ENCODE results near the gene IL1R2. TPM values are rescaled to one million over a fixed set of nuclear protein-coding genes. Genes with fewer than 3 reads are reported as not detected.

IL1R2 gene
- total RNA-seq, 1 experiment from 2014 or later = not detected

GRCh38 chr2:102021779-102022178, 30.0 kb downstream of the IL1R2 start:
- ChIA-PET POLR2A (ENCODE audit: low non-redundant PET) (no interaction called here), CTCF (no interaction called here)
- intact Hi-C loops (cut with micrococcal nuclease; ENCODE audit: unreplicated experiment) = loop anchor here (5.0 to 10.0 kb wide), 3 partner anchors 146 to 426 kb away; partner anchors contain the start of gene IL18R1
- Histone ChIP-seq H3K27me3 (replicated peaks; ENCODE audit: insufficient read depth, low read depth, low read length, poor library complexity) (no peaks in the 10 kb centered on the region), H3K4me1 (ENCODE audit: insufficient read depth, low read length, poor library complexity, severe bottlenecking) (no peaks in the 10 kb centered on the region), H3K4me3 (ENCODE audit: low read depth, low read length, poor library complexity, severe bottlenecking) (no peak overlapping the region), H3K9me3 (ENCODE audit: low read depth, low read length, poor library complexity, severe bottlenecking) (no peaks in the 10 kb centered on the region), H3K27ac (ENCODE audit: low read depth, low read length, poor library complexity, severe bottlenecking) (no peak overlapping the region), H3K36me3 (ENCODE audit: insufficient read depth, low read length, poor library complexity, severe bottlenecking) (no peaks in the 10 kb centered on the region)
- TF ChIP-seq EZH2 (IDR thresholded peaks at IDR 0.05; ENCODE audit: borderline replicate concordance, low read depth, low read length, poor library complexity, severe bottlenecking) (no peak), CTCF (conservative IDR thresholded peaks at IDR 0.05; ENCODE audit: low read depth, low read length) (no peak)
- BruUV-seq (replicated peaks) = no TSS peak
- no peak for DNase-seq (ENCODE audit: low spot score)

GRCh38 chr2:102022884-102023539, 31.3 kb downstream of the IL1R2 start:
- DNase-seq (ENCODE audit: low spot score) = no peak
- no peak overlapping the region for H3K27ac ChIP-seq (ENCODE audit: low read depth, low read length, poor library complexity, severe bottlenecking)
- TF ChIP-seq CTCF (conservative IDR thresholded peaks at IDR 0.05; ENCODE audit: low read depth, low read length) (no peak), EZH2 (IDR thresholded peaks at IDR 0.05; ENCODE audit: borderline replicate concordance, low read depth, low read length, poor library complexity, severe bottlenecking) (no peak)
- ChIA-PET POLR2A (ENCODE audit: low non-redundant PET) (no interaction called here), CTCF (no interaction called here)
- no peaks in the 10 kb centered on the region for H3K27me3 ChIP-seq (replicated peaks; ENCODE audit: insufficient read depth, low read depth, low read length, poor library complexity)
- H3K9me3 ChIP-seq (ENCODE audit: low read depth, low read length, poor library complexity, severe bottlenecking) = no peaks in the 10 kb centered on the region
- intact Hi-C loops (cut with micrococcal nuclease; ENCODE audit: unreplicated experiment) = loop anchor here (5.0 to 10.0 kb wide), 3 partner anchors 144 to 424 kb away; partner anchors contain the start of gene IL18R1
- H3K4me1 ChIP-seq (ENCODE audit: insufficient read depth, low read length, poor library complexity, severe bottlenecking) = no peaks in the 10 kb centered on the region
- H3K4me3 ChIP-seq (ENCODE audit: low read depth, low read length, poor library complexity, severe bottlenecking) = no peak overlapping the region
- no peaks in the 10 kb centered on the region for H3K36me3 ChIP-seq (ENCODE audit: insufficient read depth, low read length, poor library complexity, severe bottlenecking)
- no TSS peak for BruUV-seq (replicated peaks)

GRCh38 chr2:102024410-102024809, 32.6 kb downstream of the IL1R2 start:
- no peak overlapping the region for H3K27ac ChIP-seq (ENCODE audit: low read depth, low read length, poor library complexity, severe bottlenecking)
- no peak for TF ChIP-seq EZH2 (IDR thresholded peaks at IDR 0.05; ENCODE audit: borderline replicate concordance, low read depth, low read length, poor library complexity, severe bottlenecking)
- TF ChIP-seq CTCF (conservative IDR thresholded peaks at IDR 0.05; ENCODE audit: low read depth, low read length) = no peak
- CTCF ChIA-PET = no interaction called here
- POLR2A ChIA-PET (ENCODE audit: low non-redundant PET) = no interaction called here
- H3K36me3 ChIP-seq (ENCODE audit: insufficient read depth, low read length, poor library complexity, severe bottlenecking) = no peaks in the 10 kb centered on the region
- H3K4me3 ChIP-seq (ENCODE audit: low read depth, low read length, poor library complexity, severe bottlenecking) = no peak overlapping the region
- no peak for DNase-seq (ENCODE audit: low spot score)
- H3K9me3 ChIP-seq (ENCODE audit: low read depth, low read length, poor library complexity, severe bottlenecking) = no peaks in the 10 kb centered on the region
- no peaks in the 10 kb centered on the region for H3K27me3 ChIP-seq (replicated peaks; ENCODE audit: insufficient read depth, low read depth, low read length, poor library complexity)
- H3K4me1 ChIP-seq (ENCODE audit: insufficient read depth, low read length, poor library complexity, severe bottlenecking) = no peaks in the 10 kb centered on the region
- intact Hi-C loops (cut with micrococcal nuclease; ENCODE audit: unreplicated experiment) = loop anchor here (5.0 to 10.0 kb wide), 3 partner anchors 143 to 423 kb away; partner anchors contain the start of gene IL18R1
- no TSS peak for BruUV-seq (replicated peaks)

All from A673 (cell line).